Natural killer cell (primary cell): ENCODE measurements around the gene FAM136A. TPM values are rescaled to one million over a fixed set of nuclear protein-coding genes. Genes with fewer than 3 reads are reported as not detected.
A peak's percentile ranks its signal among the peaks of the same experiment; 100 is the strongest.

Experiments used
- ATAC-seq, 3 donors: fragments of 150-1000 bp in 2 of 3; fragments of 200-7000 bp in 1 of 3; cut with Tn5 transposase; 1 replicate in 1 of 3; 2 replicates in 2 of 3; pipeline ENCODE4 v1.10.0; 2021; ENCODE audit warnings: mild to moderate bottlenecking in 2 of 3, moderate library complexity in 2 of 3
- DNase-seq, 2 donors: peaks; one replicate each; pipeline versions ENCODE4 v3.0.0 to v3.0.0-alpha.2; 2013 to 2021; ENCODE audit warnings: mixed read lengths in 1 of 2
- H3K27ac ChIP-seq: one replicate; pipeline ENCODE4 v1.5.1; 2013; ENCODE audit warnings: mild to moderate bottlenecking, low read length
- H3K27me3 ChIP-seq: one replicate; pipeline ENCODE4 v1.6.1; 2013; ENCODE audit warnings: low read length; ENCODE audit not compliant: control insufficient read depth, insufficient read depth
- H3K36me3 ChIP-seq: one replicate; pipeline ENCODE4 v1.6.1; 2013; ENCODE audit warnings: low read length; ENCODE audit not compliant: control insufficient read depth, insufficient read depth
- H3K4me1 ChIP-seq: one replicate; pipeline ENCODE4 v1.6.1; 2013; ENCODE audit warnings: low read length; ENCODE audit not compliant: control insufficient read depth, insufficient read depth
- H3K4me3 ChIP-seq: one replicate; pipeline ENCODE4 v1.5.1; 2013; ENCODE audit warnings: low read length
- H3K9me3 ChIP-seq: one replicate; pipeline ENCODE4 v1.6.1; 2013; ENCODE audit warnings: low read length; ENCODE audit not compliant: control insufficient read depth, insufficient read depth
- H3K27ac Mint-ChIP-seq, 2 donors: one replicate each; pipeline ENCODE4 v1.8.0; 2022; ENCODE audit warnings: mild to moderate bottlenecking in 2 of 2, mixed read lengths in 2 of 2, moderate library complexity in 1 of 2
- H3K27me3 Mint-ChIP-seq, 2 donors: one replicate each; pipeline ENCODE4 v1.8.0; 2022; ENCODE audit warnings: low read depth in 2 of 2, mixed read lengths in 2 of 2
- H3K36me3 Mint-ChIP-seq: one replicate; pipeline ENCODE4 v1.8.0; 2022; ENCODE audit warnings: mixed read lengths
- H3K4me1 Mint-ChIP-seq, 2 donors: one replicate each; pipeline ENCODE4 v1.8.0; 2022; ENCODE audit warnings: mixed read lengths in 2 of 2
- H3K4me3 Mint-ChIP-seq: one replicate; pipeline ENCODE4 v1.8.0; 2022; ENCODE audit warnings: mild to moderate bottlenecking, moderate library complexity, mixed read lengths
- H3K9me3 Mint-ChIP-seq, 2 donors: one replicate each; pipeline ENCODE4 v1.8.0; 2022; ENCODE audit warnings: mixed read lengths in 2 of 2
- WGBS: methylation state at CpG from one replicate; pipeline ENCODE4 v1.1.7; 2013; ENCODE audit warnings: missing lambda C conversion rate; ENCODE audit not compliant: insufficient coverage; 5-methylcytosine and 5-hydroxymethylcytosine counted together
- intact Hi-C: fragments of 100-400 bp; cut with micrococcal nuclease; formaldehyde crosslinking; loops from one replicate; pipeline ENCODE4 v1.14.2; 2022
- total RNA-seq, 4 donors: library from RNA; stranded (reverse); fragments of 120-200 nt in 1 of 4; gene quantifications; one replicate each; pipeline versions ENCODE4 v1.2.3 to v1.2.4, GENCODE V29; 2013 to 2022
- TF ChIP-seq, protein P1 (sequence below): fragments of 200-600 bp; IDR thresholded peaks from one replicate; pipeline ENCODE4 v1.8.0; 2022; ENCODE audit warnings: antibody characterized with exemption

FAM136A gene
- total RNA-seq, 3 donors from 2014 or later (not counting 1 experiment from before 2014, with no cell fraction given) = 32.5 to 38.3 (median 36.6) TPM

DNA sequence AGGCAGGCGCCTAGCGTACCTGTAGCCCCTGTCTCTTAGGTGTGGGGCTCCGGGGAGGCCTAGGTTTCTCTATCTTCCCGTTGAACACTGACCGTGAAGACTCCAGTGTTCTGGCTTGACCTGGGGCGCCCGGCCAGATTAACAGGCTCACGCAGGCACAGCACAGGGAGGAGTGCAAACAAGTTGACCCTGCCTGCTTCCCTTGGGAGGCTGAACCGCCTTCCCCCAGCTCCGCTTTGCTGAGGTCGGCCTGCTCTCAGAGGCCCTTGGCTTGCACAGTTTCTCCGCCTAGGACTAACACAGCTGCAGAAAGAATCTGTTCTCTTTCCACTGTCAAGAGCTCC is 43.4 kb downstream of the FAM136A start:
- H3K9me3 Mint-ChIP-seq = no peaks in the 10 kb centered on the region
- peaks cover 0 to under 1% of the 10 kb centered on the region in 2 donors for H3K27me3 Mint-ChIP-seq
- H3K27ac Mint-ChIP-seq = peak overlapping the region in 1 of 2 donors; percentile 82
- peaks cover 7% of the 10 kb centered on the region for H3K36me3 Mint-ChIP-seq
- H3K4me1 Mint-ChIP-seq = peaks cover 5 to 26% of the 10 kb centered on the region in 2 donors
- TF ChIP-seq, protein P1, sequence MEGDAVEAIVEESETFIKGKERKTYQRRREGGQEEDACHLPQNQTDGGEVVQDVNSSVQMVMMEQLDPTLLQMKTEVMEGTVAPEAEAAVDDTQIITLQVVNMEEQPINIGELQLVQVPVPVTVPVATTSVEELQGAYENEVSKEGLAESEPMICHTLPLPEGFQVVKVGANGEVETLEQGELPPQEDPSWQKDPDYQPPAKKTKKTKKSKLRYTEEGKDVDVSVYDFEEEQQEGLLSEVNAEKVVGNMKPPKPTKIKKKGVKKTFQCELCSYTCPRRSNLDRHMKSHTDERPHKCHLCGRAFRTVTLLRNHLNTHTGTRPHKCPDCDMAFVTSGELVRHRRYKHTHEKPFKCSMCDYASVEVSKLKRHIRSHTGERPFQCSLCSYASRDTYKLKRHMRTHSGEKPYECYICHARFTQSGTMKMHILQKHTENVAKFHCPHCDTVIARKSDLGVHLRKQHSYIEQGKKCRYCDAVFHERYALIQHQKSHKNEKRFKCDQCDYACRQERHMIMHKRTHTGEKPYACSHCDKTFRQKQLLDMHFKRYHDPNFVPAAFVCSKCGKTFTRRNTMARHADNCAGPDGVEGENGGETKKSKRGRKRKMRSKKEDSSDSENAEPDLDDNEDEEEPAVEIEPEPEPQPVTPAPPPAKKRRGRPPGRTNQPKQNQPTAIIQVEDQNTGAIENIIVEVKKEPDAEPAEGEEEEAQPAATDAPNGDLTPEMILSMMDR = no peak
- H3K36me3 ChIP-seq = peaks cover 12% of the 10 kb centered on the region
- DNase-seq (peak; percentile 17 to 19), ATAC-seq (no peak)
- H3K4me3 ChIP-seq = peak overlapping the region; percentile 59
- H3K4me1 ChIP-seq = peaks cover 13% of the 10 kb centered on the region
- 16% methylated on average over 12 of the region's 12 CpGs for WGBS
- intact Hi-C loops = no loop called here
- H3K4me3 Mint-ChIP-seq = peak overlapping the region; percentile 94
- H3K27ac ChIP-seq = no peak overlapping the region
- H3K9me3 ChIP-seq = no peaks in the 10 kb centered on the region
- no peaks in the 10 kb centered on the region for H3K27me3 ChIP-seq

DNA sequence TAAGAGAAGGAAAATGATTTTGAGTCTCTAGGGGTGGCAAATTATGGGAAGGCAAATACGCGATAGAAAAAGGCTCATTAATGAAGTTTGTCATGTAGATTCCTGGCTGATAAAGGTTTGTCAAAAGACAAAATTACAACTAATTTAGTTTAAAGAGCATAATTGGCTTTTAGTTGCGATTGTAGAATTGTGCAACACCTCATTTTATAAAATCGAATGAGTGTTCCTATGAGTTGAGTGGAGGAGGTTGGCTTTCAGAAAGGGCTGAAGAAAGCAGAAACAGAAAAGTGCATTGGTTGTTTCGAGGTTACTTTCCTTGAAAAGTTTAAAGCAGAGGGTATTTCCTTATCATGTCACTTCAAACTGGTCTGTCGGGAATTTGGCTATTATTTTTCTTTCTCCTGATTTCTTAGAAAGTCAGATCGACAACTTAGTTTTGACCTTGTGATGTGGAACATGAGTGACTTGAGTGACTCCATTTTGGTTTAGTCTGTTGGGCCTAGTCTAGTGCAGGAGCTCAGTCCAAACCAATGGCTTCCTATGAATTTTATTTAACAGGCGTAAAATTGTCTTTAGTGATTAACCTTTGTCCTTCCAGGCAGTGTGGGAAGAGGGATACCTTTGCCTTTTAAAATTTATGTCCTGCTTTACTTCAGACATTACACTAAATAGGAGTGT is 46.1 kb downstream of the FAM136A start:
- no peak for ATAC-seq
- no peaks in the 10 kb centered on the region for H3K9me3 ChIP-seq
- H3K36me3 Mint-ChIP-seq = no peaks in the 10 kb centered on the region
- H3K9me3 Mint-ChIP-seq = no peaks in the 10 kb centered on the region
- peaks cover 3% of the 10 kb centered on the region for H3K36me3 ChIP-seq
- H3K4me3 Mint-ChIP-seq = peak overlapping the region; percentile 43
- H3K4me1 Mint-ChIP-seq = peaks cover 5 to 18% of the 10 kb centered on the region in 2 donors
- H3K27me3 Mint-ChIP-seq = peaks cover 0 to 2% of the 10 kb centered on the region in 2 donors
- H3K4me1 ChIP-seq = peaks cover 13% of the 10 kb centered on the region
- H3K27me3 ChIP-seq = no peaks in the 10 kb centered on the region
- TF ChIP-seq, protein P1 = no peak
- H3K27ac ChIP-seq = no peak overlapping the region
- no peak for DNase-seq
- no peak overlapping the region for H3K27ac Mint-ChIP-seq
- WGBS = 99% methylated on average over 7 of the region's 8 CpGs
- no peak overlapping the region for H3K4me3 ChIP-seq
- intact Hi-C loops = no loop called here

DNA sequence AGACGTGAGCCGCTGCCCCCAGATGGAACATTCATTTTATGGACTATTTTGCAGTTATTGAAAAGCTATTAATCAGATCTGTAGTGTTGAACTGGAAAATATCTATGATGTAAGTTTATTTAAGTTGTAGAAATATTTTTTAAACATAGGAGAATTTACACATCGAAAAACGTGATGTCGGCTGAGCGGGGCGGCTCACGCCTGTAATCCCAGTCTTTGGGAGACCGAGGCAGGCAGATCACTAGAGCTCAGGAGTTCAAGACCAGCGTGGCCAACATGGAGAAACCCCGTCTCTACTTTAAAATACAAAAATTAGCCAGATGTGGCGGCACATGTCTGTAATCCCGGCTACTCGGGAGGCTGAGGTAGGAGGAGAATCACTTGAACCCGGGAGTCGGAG is 51.4 kb downstream of the FAM136A start:
- intact Hi-C loops = no loop called here
- TF ChIP-seq, protein P1 = no peak
- Mint-ChIP-seq H3K27ac (no peak overlapping the region), H3K36me3 (peaks cover 5% of the 10 kb centered on the region), H3K4me3 (no peak overlapping the region), H3K27me3 (peaks cover 0 to 2% of the 10 kb centered on the region in 2 donors), H3K9me3 (no peaks in the 10 kb centered on the region), H3K4me1 (peaks cover 29 to 31% of the 10 kb centered on the region in 2 donors)
- Histone ChIP-seq H3K4me1 (peaks cover 9% of the 10 kb centered on the region), H3K9me3 (no peaks in the 10 kb centered on the region), H3K36me3 (no peaks in the 10 kb centered on the region), H3K27ac (no peak overlapping the region), H3K4me3 (no peak overlapping the region), H3K27me3 (no peaks in the 10 kb centered on the region)
- 92% methylated on average over 11 of the region's 16 CpGs for WGBS
- DNase-seq (no peak), ATAC-seq (no peak)
